Muscle of back (tissue), 11 donors: Measurements from ENCODE around the gene TCF25. TPM values are rescaled to one million over a fixed set of nuclear protein-coding genes. Genes with fewer than 3 reads are reported as not detected.
"Not testable (repeated sequence)": the region's sequence is repeated elsewhere in the genome, so short reads cannot be mapped to it uniquely, and the experiment has no call there.

Source experiments
- DNase-seq, 3 donors: peaks; one replicate each; pipeline versions ENCODE4 v3.0.0 to v3.0.0-alpha.2; 2013
- polyA plus RNA-seq, 10 donors: library from polyadenylated mRNA; unstranded; fragments of 120-200 nt; gene quantifications; one replicate each; pipeline ENCODE4 v1.2.1, GENCODE V29; 2013; ENCODE audit not compliant: insufficient read length in 10 of 10

Gene TCF25
- polyA plus RNA-seq, 10 donors = 83.4 to 121 (median 99.3) TPM

GRCh38 chr16:89918453-89919347 is 45.3 kb downstream of the TCF25 start, which contains the start of gene MC1R:
Gene MC1R (plus strand): TSS chr16:89918862. CDS start chr16:89919259, 397 bp downstream.
- DNase-seq = peak in 1 of 3 donors; percentile 63

- DNase-seq = no peak
Observed at GRCh38 chr16:89919535-89920406, 46.4 kb downstream of the TCF25 start.

- no peak for DNase-seq
Observed at GRCh38 chr16:89920723-89921122, 47.3 kb downstream of the TCF25 start.

GRCh38 chr16:89921131-89921701 is 47.8 kb downstream of the TCF25 start:
- DNase-seq = no peak

- peak; percentile 58 to 83 (median 81) for DNase-seq
Observed at GRCh38 chr16:89921702-89922476, 48.5 kb downstream of the TCF25 start.

GRCh38 chr16:89922477-89922883 is 49.1 kb downstream of the TCF25 start:
- DNase-seq = peak in 2 of 3 donors; percentile 75 to 83

GRCh38 chr16:89922884-89923639 is 49.7 kb downstream of the TCF25 start, which contains the start of gene TUBB3:
Gene TUBB3 (plus strand): TSS chr16:89923342. CDS start chr16:89923402, 60 bp downstream.
- peak; percentile 57 to 80 (median 68) for DNase-seq

GRCh38 chr16:89923640-89924296 is 50.4 kb downstream of the TCF25 start:
- peak in 1 of 3 donors; percentile 20 for DNase-seq

GRCh38 chr16:89924297-89924924 is 51.0 kb downstream of the TCF25 start:
- peak in 1 of 3 donors; percentile 64 for DNase-seq

- DNase-seq = no peak
Observed at GRCh38 chr16:89924925-89925307, 51.5 kb downstream of the TCF25 start.

GRCh38 chr16:89925596-89926079 is 52.2 kb downstream of the TCF25 start:
- no peak for DNase-seq

GRCh38 chr16:89931305-89931896 is 58.0 kb downstream of the TCF25 start:
- DNase-seq = no peak

- no peak for DNase-seq
Observed at GRCh38 chr16:89931964-89932363, 58.6 kb downstream of the TCF25 start.

- not testable (repeated sequence) for DNase-seq
Observed at GRCh38 chr16:89934019-89934418, 60.6 kb downstream of the TCF25 start.

- DNase-seq = no peak
Observed at GRCh38 chr16:89934611-89935553, 61.5 kb downstream of the TCF25 start.

GRCh38 chr16:89935620-89936019 is 62.2 kb downstream of the TCF25 start:
- not testable (repeated sequence) for DNase-seq

GRCh38 chr16:89936034-89936433 is 62.6 kb downstream of the TCF25 start:
- no peak for DNase-seq
